Transverse colon (tissue), 4 donors: ENCODE measurements around the gene OTOL1.

ENCODE experiments used
- EP300 ChIP-seq: sonication (generic); formaldehyde crosslinking; IDR thresholded peaks from one replicate; pipeline ENCODE4 v1.6.1; 2017; ENCODE audit warnings: antibody characterized with exemption, low read depth
- POLR2A ChIP-seq: fragments of 450-650 bp; IDR thresholded peaks from one replicate; pipeline ENCODE4 v1.6.1; 2016; ENCODE audit warnings: antibody characterized with exemption, mild to moderate bottlenecking, moderate library complexity
- POLR2AphosphoS5 ChIP-seq, 3 donors: sonication (generic); formaldehyde crosslinking; IDR thresholded peaks; one replicate each; pipeline ENCODE4 v1.6.1; 2016; ENCODE audit warnings: antibody characterized with exemption in 3 of 3
- TF ChIP-seq, protein P1 (sequence below), 5 experiments: fragments of 200-600 bp in 3 of 5; fragments of 450-650 bp in 2 of 5; sonication (generic) in 3 of 5; IDR thresholded peaks; 1 replicate in 2 of 5; 2 replicates in 3 of 5; pipeline ENCODE4 v1.5.1; 2016 to 2017; ENCODE audit warnings: antibody characterized with exemption in 5 of 5, inconsistent platforms in 3 of 5, mild to moderate bottlenecking in 2 of 5, moderate library complexity in 1 of 5

- TF ChIP-seq EP300 (no peak), POLR2AphosphoS5 (IDR thresholded peaks at IDR 0.05) (no peak), POLR2A (no peak)
- TF ChIP-seq, protein P1, sequence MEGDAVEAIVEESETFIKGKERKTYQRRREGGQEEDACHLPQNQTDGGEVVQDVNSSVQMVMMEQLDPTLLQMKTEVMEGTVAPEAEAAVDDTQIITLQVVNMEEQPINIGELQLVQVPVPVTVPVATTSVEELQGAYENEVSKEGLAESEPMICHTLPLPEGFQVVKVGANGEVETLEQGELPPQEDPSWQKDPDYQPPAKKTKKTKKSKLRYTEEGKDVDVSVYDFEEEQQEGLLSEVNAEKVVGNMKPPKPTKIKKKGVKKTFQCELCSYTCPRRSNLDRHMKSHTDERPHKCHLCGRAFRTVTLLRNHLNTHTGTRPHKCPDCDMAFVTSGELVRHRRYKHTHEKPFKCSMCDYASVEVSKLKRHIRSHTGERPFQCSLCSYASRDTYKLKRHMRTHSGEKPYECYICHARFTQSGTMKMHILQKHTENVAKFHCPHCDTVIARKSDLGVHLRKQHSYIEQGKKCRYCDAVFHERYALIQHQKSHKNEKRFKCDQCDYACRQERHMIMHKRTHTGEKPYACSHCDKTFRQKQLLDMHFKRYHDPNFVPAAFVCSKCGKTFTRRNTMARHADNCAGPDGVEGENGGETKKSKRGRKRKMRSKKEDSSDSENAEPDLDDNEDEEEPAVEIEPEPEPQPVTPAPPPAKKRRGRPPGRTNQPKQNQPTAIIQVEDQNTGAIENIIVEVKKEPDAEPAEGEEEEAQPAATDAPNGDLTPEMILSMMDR (IDR thresholded peaks at IDR 0.05): no peak
Measured at GRCh38 chr3:161549261-161549660, 52.7 kb downstream of the OTOL1 start.
